Vagina (tissue), 2 donors: ENCODE data around the gene TIMM10. TPM values are rescaled to one million over a fixed set of nuclear protein-coding genes. Genes with fewer than 3 reads are reported as not detected.

Experiments used
- DNase-seq, 2 donors: peaks; one replicate each; pipeline ENCODE4 v3.0.0-alpha.2; 2017; ENCODE audit errors: extremely low spot score in 2 of 2
- H3K27ac ChIP-seq: fragments of 200-600 bp; sonication (generic); one replicate; pipeline ENCODE4 v1.5.1; 2019
- H3K27me3 ChIP-seq: fragments of 200-600 bp; sonication (generic); one replicate; pipeline ENCODE4 v1.5.1; 2019
- H3K36me3 ChIP-seq, 2 donors: fragments of 200-600 bp; sonication (generic); one replicate each; pipeline ENCODE4 v1.5.1; 2017 to 2019
- H3K4me1 ChIP-seq: fragments of 200-600 bp; sonication (generic); one replicate; pipeline ENCODE4 v1.5.1; 2019
- H3K4me3 ChIP-seq, 2 donors: fragments of 200-600 bp; sonication (generic); 1 replicate in 1 of 2; 2 replicates in 1 of 2; pipeline ENCODE4 v1.5.1; 2016 to 2019
- H3K9me3 ChIP-seq: fragments of 200-600 bp; sonication (generic); one replicate; pipeline ENCODE4 v1.5.1; 2019
- CTCF ChIP-seq, 3 experiments: fragments of 450-650 bp in 2 of 3; fragments of 200-600 bp in 1 of 3; sonication (generic) in 1 of 3; IDR thresholded peaks; one replicate each; pipeline ENCODE4 v1.5.1; 2017 to 2019; ENCODE audit warnings: antibody characterized with exemption in 3 of 3, mild to moderate bottlenecking in 2 of 3, moderate library complexity in 2 of 3
- POLR2A ChIP-seq, 2 donors: fragments of 450-650 bp; IDR thresholded peaks; one replicate each; pipeline ENCODE4 v1.6.1; 2017; ENCODE audit warnings: antibody characterized with exemption in 2 of 2, mild to moderate bottlenecking in 2 of 2, moderate library complexity in 2 of 2
- POLR2AphosphoS5 ChIP-seq, 2 donors: sonication (generic); formaldehyde crosslinking; IDR thresholded peaks; one replicate each; pipeline ENCODE4 v1.9.0; 2017; ENCODE audit warnings: antibody characterized with exemption in 2 of 2, mild to moderate bottlenecking in 2 of 2, low read depth in 1 of 2; ENCODE audit not compliant: insufficient read depth in 1 of 2
- intact Hi-C: fragments of 100-400 bp; cut with DNase I; formaldehyde crosslinking; loops from one replicate; pipeline ENCODE4 v1.15.1; 2023
- total RNA-seq: library from RNA; depleted of rRNA; stranded (reverse); fragments of >200 nt; gene quantifications from one replicate; pipeline ENCODE4 v1.2.3, GENCODE V29; 2016

The TIMM10 gene
- total RNA-seq, 1 donor from 2014 or later: 45.2 TPM

- Histone ChIP-seq H3K4me3 (peak overlapping the region; percentile 75 to 85), H3K27me3 (no peaks in the 10 kb centered on the region), H3K4me1 (peaks cover 24% of the 10 kb centered on the region), H3K36me3 (no peaks in the 10 kb centered on the region), H3K9me3 (no peaks in the 10 kb centered on the region), H3K27ac (peak overlapping the region; percentile 57)
- intact Hi-C loops: no loop called here
- TF ChIP-seq POLR2AphosphoS5 (IDR thresholded peaks at IDR 0.05; ENCODE audit: insufficient read depth in 1 of 2, low read depth in 1 of 2) (no peak), CTCF (IDR thresholded peaks at IDR 0.05) (no peak), POLR2A (IDR thresholded peaks at IDR 0.05) (no peak)
- DNase-seq: no peak
Measured at GRCh38 chr11:57514538-57515331, 15.8 kb downstream of the TIMM10 start.

- Histone ChIP-seq H3K36me3 (no peaks in the 10 kb centered on the region), H3K27me3 (no peaks in the 10 kb centered on the region), H3K27ac (peak overlapping the region; percentile 57), H3K4me3 (peak overlapping the region; percentile 75 to 85), H3K4me1 (peaks cover 24% of the 10 kb centered on the region), H3K9me3 (no peaks in the 10 kb centered on the region)
- TF ChIP-seq CTCF (IDR thresholded peaks at IDR 0.05) (no peak), POLR2AphosphoS5 (IDR thresholded peaks at IDR 0.05; ENCODE audit: insufficient read depth in 1 of 2, low read depth in 1 of 2) (no peak), POLR2A (IDR thresholded peaks at IDR 0.05) (no peak)
- no peak for DNase-seq
- intact Hi-C loops: no loop called here
Measured at GRCh38 chr11:57513911-57514537, 16.5 kb downstream of the TIMM10 start.

- Histone ChIP-seq H3K27ac (peak overlapping the region; percentile 57), H3K9me3 (no peaks in the 10 kb centered on the region), H3K4me3 (peak overlapping the region in 1 of 2 donors; percentile 85), H3K36me3 (no peaks in the 10 kb centered on the region), H3K27me3 (no peaks in the 10 kb centered on the region), H3K4me1 (peaks cover 24% of the 10 kb centered on the region)
- no peak for TF ChIP-seq POLR2AphosphoS5 (IDR thresholded peaks at IDR 0.05; ENCODE audit: insufficient read depth in 1 of 2, low read depth in 1 of 2)
- intact Hi-C loops: no loop called here
- DNase-seq: no peak
Measured at GRCh38 chr11:57513452-57513795, 17.1 kb downstream of the TIMM10 start.

GRCh38 chr11:57512646-57513451 lies 17.7 kb downstream of the TIMM10 start:
- Histone ChIP-seq H3K36me3 (no peaks in the 10 kb centered on the region), H3K9me3 (no peaks in the 10 kb centered on the region), H3K27ac (peak overlapping the region; percentile 57), H3K4me1 (peaks cover 24% of the 10 kb centered on the region), H3K27me3 (no peaks in the 10 kb centered on the region), H3K4me3 (no peak overlapping the region)
- no peak for DNase-seq
- TF ChIP-seq POLR2A (IDR thresholded peaks at IDR 0.05) (no peak), CTCF (IDR thresholded peaks at IDR 0.05) (no peak), POLR2AphosphoS5 (IDR thresholded peaks at IDR 0.05; ENCODE audit: insufficient read depth in 1 of 2, low read depth in 1 of 2) (no peak)
- intact Hi-C loops: no loop called here

GRCh38 chr11:57511741-57512430 lies 18.7 kb downstream of the TIMM10 start:
- Histone ChIP-seq H3K4me1 (peaks cover 24% of the 10 kb centered on the region), H3K4me3 (no peak overlapping the region), H3K27me3 (no peaks in the 10 kb centered on the region), H3K9me3 (no peaks in the 10 kb centered on the region), H3K36me3 (no peaks in the 10 kb centered on the region), H3K27ac (no peak overlapping the region)
- intact Hi-C loops: no loop called here
- TF ChIP-seq POLR2A (IDR thresholded peaks at IDR 0.05): no peak
- no peak for TF ChIP-seq POLR2AphosphoS5 (IDR thresholded peaks at IDR 0.05; ENCODE audit: insufficient read depth in 1 of 2, low read depth in 1 of 2)
- no peak for DNase-seq
